Mucosa of descending colon (tissue), 3 donors: ENCODE measurements around the gene PLD6. TPM values are rescaled to one million over a fixed set of nuclear protein-coding genes. Genes with fewer than 3 reads are reported as not detected.
A peak's percentile ranks its signal among the peaks of the same experiment; 100 is the strongest.

ENCODE experiments used
- ATAC-seq: fragments of 200-7000 bp; cut with Tn5 transposase; one replicate; pipeline ENCODE4 v1.9.1; 2020; ENCODE audit warnings: mild to moderate bottlenecking, moderate library complexity
- DNase-seq, 3 donors: peaks; one replicate each; pipeline ENCODE4 v3.0.0-alpha.2; 2020
- H3K36me3 ChIP-seq: fragments of 200-600 bp; one replicate; pipeline ENCODE4 v1.8.0; 2021; ENCODE audit warnings: low read depth, mild to moderate bottlenecking
- H3K4me1 ChIP-seq: fragments of 200-600 bp; one replicate; pipeline ENCODE4 v1.8.0; 2021; ENCODE audit warnings: low read depth, mild to moderate bottlenecking
- H3K4me3 ChIP-seq: fragments of 200-600 bp; one replicate; pipeline ENCODE4 v1.8.0; 2021; ENCODE audit warnings: mild to moderate bottlenecking
- H3K9me3 ChIP-seq: fragments of 200-600 bp; one replicate; pipeline ENCODE4 v1.8.0; 2021; ENCODE audit warnings: mild to moderate bottlenecking
- intact Hi-C, 2 donors: fragments of 100-400 bp; cut with DNase I in 1 of 2; cut with micrococcal nuclease in 1 of 2; formaldehyde crosslinking; loops; one replicate each; pipeline versions ENCODE4 v1.11.0 to v1.11.1; 2022; cut with DNase I, micrococcal nuclease
- total RNA-seq, 3 donors: library from RNA; stranded (reverse); fragmentation: NEBNext Ultra II Directional in 2 of 3; extraction: Animal tissue kit (Norgen Biotek cat#: 25700) in 2 of 3; gene quantifications; one replicate each; pipeline versions ENCODE4 v1.2.1 to v1.2.4, GENCODE V29; 2021 to 2023
- TF ChIP-seq, protein P1 (sequence below): fragments of 200-600 bp; IDR thresholded peaks from one replicate; pipeline ENCODE4 v1.8.0; 2022; ENCODE audit warnings: antibody characterized with exemption, mild to moderate bottlenecking
- donor health status: DM: no; HTN: no; CAD: no; lungs with moderate emphysema.
- donor health status: DM: no; HTN: no; CAD: no.
- donor health status: DM: no; HTN: yes; CAD: no.

The PLD6 gene
- total RNA-seq, 3 donors from 2014 or later, result 1.3 to 12.9 (median 2.0) TPM

GRCh38 chr17:17229416-17230384 is 23.6 kb upstream of the PLD6 start:
- TF ChIP-seq, protein P1, sequence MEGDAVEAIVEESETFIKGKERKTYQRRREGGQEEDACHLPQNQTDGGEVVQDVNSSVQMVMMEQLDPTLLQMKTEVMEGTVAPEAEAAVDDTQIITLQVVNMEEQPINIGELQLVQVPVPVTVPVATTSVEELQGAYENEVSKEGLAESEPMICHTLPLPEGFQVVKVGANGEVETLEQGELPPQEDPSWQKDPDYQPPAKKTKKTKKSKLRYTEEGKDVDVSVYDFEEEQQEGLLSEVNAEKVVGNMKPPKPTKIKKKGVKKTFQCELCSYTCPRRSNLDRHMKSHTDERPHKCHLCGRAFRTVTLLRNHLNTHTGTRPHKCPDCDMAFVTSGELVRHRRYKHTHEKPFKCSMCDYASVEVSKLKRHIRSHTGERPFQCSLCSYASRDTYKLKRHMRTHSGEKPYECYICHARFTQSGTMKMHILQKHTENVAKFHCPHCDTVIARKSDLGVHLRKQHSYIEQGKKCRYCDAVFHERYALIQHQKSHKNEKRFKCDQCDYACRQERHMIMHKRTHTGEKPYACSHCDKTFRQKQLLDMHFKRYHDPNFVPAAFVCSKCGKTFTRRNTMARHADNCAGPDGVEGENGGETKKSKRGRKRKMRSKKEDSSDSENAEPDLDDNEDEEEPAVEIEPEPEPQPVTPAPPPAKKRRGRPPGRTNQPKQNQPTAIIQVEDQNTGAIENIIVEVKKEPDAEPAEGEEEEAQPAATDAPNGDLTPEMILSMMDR, result no peak
- intact Hi-C loops, result no loop called here
- ATAC-seq, result no peak

GRCh38 chr17:17228521-17229279 is 22.6 kb upstream of the PLD6 start:
- TF ChIP-seq, protein P1, result no peak
- DNase-seq, result peak in 1 of 3 donors; percentile 36
- Histone ChIP-seq H3K9me3 (no peaks in the 10 kb centered on the region), H3K36me3 (peaks cover 12% of the 10 kb centered on the region), H3K4me3 (no peak overlapping the region), H3K4me1 (no peaks in the 10 kb centered on the region)
- ATAC-seq, result no peak
- intact Hi-C loops, result no loop called here

More at GRCh38 chr17:17229416-17230384, 23.6 kb upstream of the PLD6 start:
- DNase-seq, result no peak
- no peaks in the 10 kb centered on the region for H3K9me3 ChIP-seq
- no peak overlapping the region for H3K4me3 ChIP-seq
- peaks cover 10% of the 10 kb centered on the region for H3K36me3 ChIP-seq
- no peaks in the 10 kb centered on the region for H3K4me1 ChIP-seq

- ATAC-seq (no peak), DNase-seq (peak in 1 of 3 donors; percentile 25)
- no peaks in the 10 kb centered on the region for H3K4me1 ChIP-seq
- H3K9me3 ChIP-seq, result no peaks in the 10 kb centered on the region
- TF ChIP-seq, protein P1, result no peak
- intact Hi-C loops, result no loop called here
- H3K4me3 ChIP-seq, result no peak overlapping the region
- H3K36me3 ChIP-seq, result peaks cover 18% of the 10 kb centered on the region
Observed at GRCh38 chr17:17227608-17228520, 21.7 kb upstream of the PLD6 start.

DNA sequence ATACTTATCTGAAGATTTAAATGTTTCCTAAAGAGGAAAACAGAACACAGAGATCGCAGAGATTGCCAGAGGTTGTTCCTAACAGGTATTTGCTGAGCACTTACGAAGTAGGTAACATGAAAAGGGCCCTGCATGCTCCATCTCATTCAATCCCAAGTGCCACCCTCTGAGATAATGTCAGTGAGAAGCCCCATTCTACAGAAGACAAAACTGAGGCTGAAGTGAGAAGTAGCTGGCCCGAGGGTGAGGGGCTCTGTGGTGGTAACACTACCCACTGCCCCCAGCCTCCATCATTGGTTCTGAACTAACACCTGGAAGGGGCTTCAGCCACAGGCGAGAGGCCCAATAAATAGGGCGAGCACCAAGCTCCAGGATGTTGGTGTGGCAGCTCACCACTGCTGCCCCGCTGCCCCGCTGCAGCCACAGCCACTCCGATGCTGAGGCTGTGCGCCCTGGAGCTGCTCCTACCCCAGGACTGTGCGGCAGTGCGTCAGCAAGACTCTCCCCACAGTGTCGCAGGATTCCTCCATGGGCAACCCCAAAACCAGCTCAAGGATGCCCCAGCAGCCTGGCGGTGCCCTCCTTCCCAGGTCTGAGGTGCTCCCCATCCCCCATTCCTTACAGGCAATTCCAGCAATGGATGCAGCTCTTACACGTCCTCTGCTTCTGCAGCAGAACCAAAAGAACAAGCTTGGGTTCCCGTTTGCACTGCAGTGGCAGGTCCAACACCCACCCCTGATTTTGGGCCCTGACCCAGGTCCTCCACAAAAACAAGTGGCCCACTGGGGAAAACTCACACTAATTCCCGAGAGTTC is 20.5 kb upstream of the PLD6 start:
- intact Hi-C loops, result no loop called here
- ATAC-seq, result no peak
- TF ChIP-seq, protein P1, result no peak
- Histone ChIP-seq H3K4me1 (no peaks in the 10 kb centered on the region), H3K9me3 (no peaks in the 10 kb centered on the region), H3K4me3 (no peak overlapping the region), H3K36me3 (peaks cover 18% of the 10 kb centered on the region)
- DNase-seq, result peak in 1 of 3 donors; percentile 24
